A549 (cell line): ENCODE results near the gene BANF1.

Experiments used
- BHLHE40 ChIP-seq: IDR thresholded peaks from 2 replicates; pipeline ENCODE4 v1.6.1; 2012; ENCODE audit warnings: low read depth, low read length, inconsistent platforms
- CEBPB ChIP-seq, 2 experiments: fragments of >200 bp in 1 of 2; sonication (Bioruptor Twin) in 1 of 2; formaldehyde crosslinking in 1 of 2; IDR thresholded peaks; 2 replicates each; pipeline ENCODE4 v1.6.1; 2012 to 2016
- EP300 ChIP-seq, 2 experiments: fragments of >200 bp; sonication (Bioruptor Twin); formaldehyde crosslinking; IDR thresholded peaks; 2 replicates in 1 of 2; 3 replicates in 1 of 2; pipeline ENCODE4 v1.6.1; 2016 to 2017
- MYC ChIP-seq: IDR thresholded peaks from 2 replicates; pipeline ENCODE4 v1.6.1; 2012; ENCODE audit warnings: mild to moderate bottlenecking, inconsistent platforms, low read length, improper control_type of control experiment, borderline replicate concordance
- NPAS2 ChIP-seq: fragments of 250-450 bp; sonication (Bioruptor Pico); IDR thresholded peaks from 2 replicates; pipeline ENCODE4 v1.8.0; 2022; ENCODE audit warnings: mild to moderate bottlenecking, moderate library complexity, borderline replicate concordance
- PHF8 ChIP-seq: fragments of 200-600 bp; sonication (generic); IDR thresholded peaks from 2 replicates; pipeline ENCODE4 v1.6.1; 2016; ENCODE audit warnings: low read depth, mild to moderate bottlenecking, antibody characterized with exemption, moderate library complexity, borderline replicate concordance
- POLR2A ChIP-seq: IDR thresholded peaks from 2 replicates; pipeline ENCODE4 v1.6.1; 2012; ENCODE audit warnings: mild to moderate bottlenecking, low read length
- RFX5 ChIP-seq: fragments of 450-650 bp; IDR thresholded peaks from 2 replicates; pipeline ENCODE4 v1.7.1; 2014; ENCODE audit warnings: antibody characterized with exemption, mild to moderate bottlenecking, moderate library complexity
- TF ChIP-seq, protein P1 (sequence below): fragments of >200 bp; sonication (Bioruptor Twin); formaldehyde crosslinking; IDR thresholded peaks from 3 replicates; pipeline ENCODE4 v1.5.1; 2016
- TF ChIP-seq, protein P2 (sequence below): fragments of 200-600 bp; sonication (generic); IDR thresholded peaks from 2 replicates; pipeline ENCODE4 v1.6.1; 2016; ENCODE audit warnings: antibody characterized with exemption, mild to moderate bottlenecking, moderate library complexity

DNA sequence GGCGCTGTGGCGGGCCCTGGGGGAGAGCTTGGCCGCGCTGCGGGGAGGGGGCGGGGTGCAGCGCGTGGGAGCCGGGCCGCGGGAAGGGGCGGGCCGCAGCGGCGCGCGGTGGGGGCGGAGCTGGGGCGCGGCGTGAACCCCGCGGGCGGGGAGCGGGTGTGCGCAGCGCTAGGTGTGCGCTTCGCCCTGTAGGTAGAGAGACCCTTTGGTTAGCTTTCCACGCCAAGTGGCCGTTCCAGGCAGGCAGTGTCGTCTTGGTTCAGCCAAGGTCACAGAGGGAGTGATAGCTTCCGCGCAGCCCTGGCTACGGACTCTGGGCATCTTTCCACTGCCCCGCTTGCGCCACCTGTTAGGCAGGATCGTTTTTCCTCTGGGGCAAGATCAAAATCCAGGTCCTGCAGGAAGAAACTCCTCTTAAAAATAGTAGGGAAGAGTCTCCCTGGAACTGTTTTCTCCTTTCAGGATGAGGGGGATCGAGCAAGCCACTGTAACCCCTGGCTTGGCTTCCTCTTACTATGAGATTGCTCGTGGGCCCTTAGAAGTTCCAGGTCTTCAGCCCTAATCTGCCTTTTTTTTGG, 434 bp downstream of the BANF1 start:
- TF ChIP-seq, protein P1, sequence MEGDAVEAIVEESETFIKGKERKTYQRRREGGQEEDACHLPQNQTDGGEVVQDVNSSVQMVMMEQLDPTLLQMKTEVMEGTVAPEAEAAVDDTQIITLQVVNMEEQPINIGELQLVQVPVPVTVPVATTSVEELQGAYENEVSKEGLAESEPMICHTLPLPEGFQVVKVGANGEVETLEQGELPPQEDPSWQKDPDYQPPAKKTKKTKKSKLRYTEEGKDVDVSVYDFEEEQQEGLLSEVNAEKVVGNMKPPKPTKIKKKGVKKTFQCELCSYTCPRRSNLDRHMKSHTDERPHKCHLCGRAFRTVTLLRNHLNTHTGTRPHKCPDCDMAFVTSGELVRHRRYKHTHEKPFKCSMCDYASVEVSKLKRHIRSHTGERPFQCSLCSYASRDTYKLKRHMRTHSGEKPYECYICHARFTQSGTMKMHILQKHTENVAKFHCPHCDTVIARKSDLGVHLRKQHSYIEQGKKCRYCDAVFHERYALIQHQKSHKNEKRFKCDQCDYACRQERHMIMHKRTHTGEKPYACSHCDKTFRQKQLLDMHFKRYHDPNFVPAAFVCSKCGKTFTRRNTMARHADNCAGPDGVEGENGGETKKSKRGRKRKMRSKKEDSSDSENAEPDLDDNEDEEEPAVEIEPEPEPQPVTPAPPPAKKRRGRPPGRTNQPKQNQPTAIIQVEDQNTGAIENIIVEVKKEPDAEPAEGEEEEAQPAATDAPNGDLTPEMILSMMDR, result peak; percentile 21; the same call in 1 of the 3 replicates
- 0 out of 4 replicates have a peak, but pooled peaks of 1 of the 2 experiments have one; percentile 14 for TF ChIP-seq CEBPB (IDR thresholded peaks at IDR 0.05)
- TF ChIP-seq POLR2A, result peak; percentile 73
- no peak for TF ChIP-seq RFX5
- TF ChIP-seq NPAS2 (CRISPR knock-in tag), result no peak
- TF ChIP-seq EP300 (IDR thresholded peaks at IDR 0.05), result no peak
- TF ChIP-seq MYC, result no peak
- no peak for TF ChIP-seq PHF8
- TF ChIP-seq, protein P2, sequence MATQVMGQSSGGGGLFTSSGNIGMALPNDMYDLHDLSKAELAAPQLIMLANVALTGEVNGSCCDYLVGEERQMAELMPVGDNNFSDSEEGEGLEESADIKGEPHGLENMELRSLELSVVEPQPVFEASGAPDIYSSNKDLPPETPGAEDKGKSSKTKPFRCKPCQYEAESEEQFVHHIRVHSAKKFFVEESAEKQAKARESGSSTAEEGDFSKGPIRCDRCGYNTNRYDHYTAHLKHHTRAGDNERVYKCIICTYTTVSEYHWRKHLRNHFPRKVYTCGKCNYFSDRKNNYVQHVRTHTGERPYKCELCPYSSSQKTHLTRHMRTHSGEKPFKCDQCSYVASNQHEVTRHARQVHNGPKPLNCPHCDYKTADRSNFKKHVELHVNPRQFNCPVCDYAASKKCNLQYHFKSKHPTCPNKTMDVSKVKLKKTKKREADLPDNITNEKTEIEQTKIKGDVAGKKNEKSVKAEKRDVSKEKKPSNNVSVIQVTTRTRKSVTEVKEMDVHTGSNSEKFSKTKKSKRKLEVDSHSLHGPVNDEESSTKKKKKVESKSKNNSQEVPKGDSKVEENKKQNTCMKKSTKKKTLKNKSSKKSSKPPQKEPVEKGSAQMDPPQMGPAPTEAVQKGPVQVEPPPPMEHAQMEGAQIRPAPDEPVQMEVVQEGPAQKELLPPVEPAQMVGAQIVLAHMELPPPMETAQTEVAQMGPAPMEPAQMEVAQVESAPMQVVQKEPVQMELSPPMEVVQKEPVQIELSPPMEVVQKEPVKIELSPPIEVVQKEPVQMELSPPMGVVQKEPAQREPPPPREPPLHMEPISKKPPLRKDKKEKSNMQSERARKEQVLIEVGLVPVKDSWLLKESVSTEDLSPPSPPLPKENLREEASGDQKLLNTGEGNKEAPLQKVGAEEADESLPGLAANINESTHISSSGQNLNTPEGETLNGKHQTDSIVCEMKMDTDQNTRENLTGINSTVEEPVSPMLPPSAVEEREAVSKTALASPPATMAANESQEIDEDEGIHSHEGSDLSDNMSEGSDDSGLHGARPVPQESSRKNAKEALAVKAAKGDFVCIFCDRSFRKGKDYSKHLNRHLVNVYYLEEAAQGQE, result no peak
- no peak for TF ChIP-seq BHLHE40
